Endothelial cell of umbilical vein (primary cell): Measurements from ENCODE around the gene NEK8. TPM values are rescaled to one million over a fixed set of nuclear protein-coding genes. Genes with fewer than 3 reads are reported as not detected.

Experiments used
- BruUV-seq: library from RNA; stranded (reverse); fragments of 400-500 nt; replicated peaks from 2 replicates; lab custom pipeline; 2021; lab: Mats Ljungman, UMichigan
- CTCF ChIA-PET: fragments of 300-600, 350-600 bp; sonication (Branson Sonifier 250); formaldehyde crosslinking; loops from one replicate; lab custom pipeline; 2021; ENCODE audit warnings: antibody characterized with exemption, inconsistent platforms; lab: Charles Lee
- POLR2A ChIA-PET: fragments of 300-600, 350-600 bp; sonication (Branson Sonifier 250); formaldehyde crosslinking; loops from one replicate; lab custom pipeline; 2021; ENCODE audit warnings: antibody characterized with exemption, inconsistent platforms; lab: Charles Lee
- DNase-seq: peaks from one replicate; pipeline ENCODE4 v3.0.0-alpha.2; 2011; ENCODE audit warnings: low read depth, low spot score
- FAIRE-seq: peaks from 2 replicates; lab custom pipeline; 2011; peaks lifted over from hg19 to GRCh38; lab: Jason Lieb, UNC
- H2AFZ ChIP-seq: 2 replicates; pipeline ENCODE4 v1.6.0; 2012; ENCODE audit warnings: low read depth, low read length, control low read depth, inconsistent platforms
- H3K27ac ChIP-seq: 2 replicates; pipeline ENCODE4 v1.5.1; 2011; ENCODE audit warnings: low read depth, mild to moderate bottlenecking, control low read depth, low read length, moderate library complexity; ENCODE audit not compliant: insufficient read depth
- H3K27me3 ChIP-seq, 2 experiments: 2 replicates each; pipeline versions ENCODE4 v1.6.0 to v1.6.1; 2011; ENCODE audit warnings: low read length in 2 of 2, mixed read lengths in 1 of 2; ENCODE audit not compliant: control insufficient read depth in 2 of 2, insufficient read depth in 2 of 2
- H3K36me3 ChIP-seq, 2 experiments: 2 replicates in 1 of 2; 3 replicates in 1 of 2; pipeline ENCODE4 v1.5.1; 2011; ENCODE audit warnings: low read length in 2 of 2, mild to moderate bottlenecking in 1 of 2, moderate library complexity in 1 of 2; ENCODE audit not compliant: control insufficient read depth in 2 of 2, insufficient read depth in 2 of 2; ENCODE audit errors: extremely low read depth in 1 of 2
- H3K4me1 ChIP-seq: 3 replicates; pipeline ENCODE4 v1.5.1; 2011; ENCODE audit warnings: mild to moderate bottlenecking, low read length; ENCODE audit not compliant: control insufficient read depth, insufficient read depth; ENCODE audit errors: extremely low read depth
- H3K4me2 ChIP-seq: 2 replicates; pipeline ENCODE4 v1.6.1; 2011; ENCODE audit warnings: low read length, control low read depth, mixed read lengths; ENCODE audit not compliant: insufficient read depth
- H3K4me3 ChIP-seq, 3 experiments: fragments of 200-600 bp in 1 of 3; sonication (generic), shearing (Covaris generic) in 1 of 3; replicated peaks in 1 of 3; 2 replicates each; pipeline ENCODE4 v1.5.1; 2011 to 2016; ENCODE audit warnings: control low read depth in 3 of 3, low read length in 3 of 3, mild to moderate bottlenecking in 2 of 3, inconsistent platforms in 1 of 3, low read depth in 1 of 3, moderate library complexity in 1 of 3; ENCODE audit not compliant: insufficient read depth in 1 of 3
- H3K79me2 ChIP-seq: 2 replicates; pipeline ENCODE4 v1.6.0; 2012; ENCODE audit warnings: low read length, inconsistent platforms; ENCODE audit not compliant: control insufficient read depth, insufficient read depth
- H3K9ac ChIP-seq: replicated peaks from 2 replicates; pipeline ENCODE3; 2011; ENCODE audit warnings: low read length, control low read depth; ENCODE audit not compliant: insufficient read depth; ENCODE audit errors: extremely low read depth
- H3K9me1 ChIP-seq: replicated peaks from 3 replicates; pipeline ENCODE4 v1.6.0; 2011; ENCODE audit warnings: mild to moderate bottlenecking, low read length; ENCODE audit not compliant: control insufficient read depth, insufficient read depth; ENCODE audit errors: extremely low read depth
- H3K9me3 ChIP-seq: replicated peaks from 2 replicates; pipeline ENCODE4 v1.5.1; 2012; ENCODE audit warnings: low read length, inconsistent platforms; ENCODE audit not compliant: control insufficient read depth, insufficient read depth
- H4K20me1 ChIP-seq: replicated peaks from 2 replicates; pipeline ENCODE3; 2011; ENCODE audit warnings: mild to moderate bottlenecking, low read length; ENCODE audit not compliant: control insufficient read depth, insufficient read depth; ENCODE audit errors: extremely low read depth
- CTCF ChIP-seq, 2 donors: IDR thresholded peaks; 1 replicate in 1 of 2; 2 replicates in 1 of 2; pipeline ENCODE4 v1.5.1; 2011; ENCODE audit warnings: low read length in 2 of 2, mild to moderate bottlenecking in 2 of 2, moderate library complexity in 2 of 2, control low read depth in 1 of 2, inconsistent platforms in 1 of 2, low read depth in 1 of 2; ENCODE audit not compliant: insufficient read depth in 1 of 2; ENCODE audit errors: extremely low read depth in 1 of 2
- FOS ChIP-seq: IDR thresholded peaks from 2 replicates; pipeline ENCODE4 v1.6.1; 2011; ENCODE audit warnings: mild to moderate bottlenecking, low read length, moderate library complexity, borderline replicate concordance; ENCODE audit not compliant: insufficient read depth
- GATA2 ChIP-seq: IDR thresholded peaks from 2 replicates; pipeline ENCODE4 v1.7.0; 2011; ENCODE audit warnings: low read depth, mild to moderate bottlenecking, moderate library complexity, mixed read lengths, low read length; ENCODE audit not compliant: insufficient read length, insufficient read depth
- JUN ChIP-seq: IDR thresholded peaks from 2 replicates; pipeline ENCODE4 v1.6.1; 2011; ENCODE audit warnings: borderline replicate concordance, low read depth; ENCODE audit not compliant: insufficient read length, insufficient read depth
- MAX ChIP-seq: IDR thresholded peaks from 2 replicates; pipeline ENCODE4 v1.6.1; 2011; ENCODE audit not compliant: insufficient read depth, insufficient read length
- MYC ChIP-seq: IDR thresholded peaks from one replicate; pipeline ENCODE4 v1.6.1; 2011; ENCODE audit warnings: mild to moderate bottlenecking, low read depth, low read length
- dilution Hi-C: fragments of 300-500 bp; cut with MboI; formaldehyde crosslinking; loops from one replicate; pipeline ENCODE4 v1.15.0; 2019; ENCODE audit warnings: low sequenced_read_pairs; ENCODE audit not compliant: extremely low pct_ligation_motif_present
- intact Hi-C: fragments of 100-400 bp; cut with micrococcal nuclease; formaldehyde crosslinking; loops from one replicate; pipeline ENCODE4 v1.10.0; 2022
- polyA plus RNA-seq, 4 experiments: library from polyadenylated mRNA; depleted of rRNA in 3 of 4; stranded (reverse) in 3 of 4; unstranded in 1 of 4; fragments of >200 nt; gene quantifications; 2 replicates each; pipeline versions ENCODE4 v1.2.1 to v1.2.3, GENCODE V29; 2011 to 2012; ENCODE audit warnings: missing spikeins in 1 of 4
- total RNA-seq: library from RNA; stranded (reverse); gene quantifications from 2 replicates; pipeline ENCODE4 v1.2.3, GENCODE V29; 2021

NEK8 gene
- total and polyA plus RNA-seq, 2 donors (not counting 3 experiments of a cell fraction or from before 2014, with no cell fraction given): 3.1 to 3.2 TPM

GRCh38 chr17:28719021-28719433 lies 9.6 kb upstream of the NEK8 start:
- H3K4me1 ChIP-seq: peaks cover 38% of the 10 kb centered on the region
- intact Hi-C loops: loop anchor here (1.0 to 5.0 kb wide), 4 partner anchors 8 to 234 kb away; partner anchors contain the start of genes BLTP2 and PROCA1
- H3K27ac ChIP-seq: peak overlapping the region; percentile 78
- dilution Hi-C loops: no loop called here
- H2AFZ ChIP-seq: peak overlapping the region; percentile 19
- FAIRE-seq (no peak), DNase-seq (no peak)
- ChIA-PET CTCF (interaction anchor here (0.7 to 2.1 kb wide), 8 partner anchors 8 to 234 kb away, joined by 4 to 12 read pairs (median 7); partner anchors contain the start of gene NEK8), POLR2A (interaction anchor here (0.5 to 1.3 kb wide), 8 partner anchors 8 to 232 kb away, joined by 3 to 15 read pairs (median 4); partner anchors contain the start of genes NEK8, PHF12 and PROCA1)
- H3K9ac ChIP-seq: peak overlapping the region; percentile 79
- no peaks in the 10 kb centered on the region for H4K20me1 ChIP-seq
- BruUV-seq: no TSS peak
- peak overlapping the region; percentile 13 for H3K4me2 ChIP-seq
- TF ChIP-seq GATA2: no peak
- TF ChIP-seq JUN: no peak
- TF ChIP-seq MYC: no peak
- no peak for TF ChIP-seq MAX
- peak; percentile 40 for TF ChIP-seq FOS
- no peak for TF ChIP-seq CTCF (IDR thresholded peaks at IDR 0.05; ENCODE audit: extremely low read depth in 1 of 2, insufficient read depth in 1 of 2, low read depth in 1 of 2, low read length in 2 of 2)
- H3K36me3 ChIP-seq: peaks cover 17 to 23% of the 10 kb centered on the region in 2 experiments
- H3K9me1 ChIP-seq: no peaks in the 10 kb centered on the region
- H3K9me3 ChIP-seq: no peaks in the 10 kb centered on the region
- peak overlapping the region in 2 of 3 experiments; percentile 72 to 80 for H3K4me3 ChIP-seq
- H3K27me3 ChIP-seq: no peaks in the 10 kb centered on the region
- peaks cover 43% of the 10 kb centered on the region for H3K79me2 ChIP-seq
